GM18517 (cell line): ENCODE results near the gene SPATA2.
"Not testable (repeated sequence)": the region's sequence is repeated elsewhere in the genome, so short reads cannot be mapped to it uniquely, and the experiment has no call there.

ENCODE experiments used
- ATAC-seq: cut with Tn5 transposase; IDR thresholded peaks from one replicate; pipeline ENCODE4 v1.9.1; 2021; ENCODE audit warnings: mild to moderate bottlenecking, moderate library complexity; ENCODE audit not compliant: unreplicated experiment

Gene SPATA2

DNA sequence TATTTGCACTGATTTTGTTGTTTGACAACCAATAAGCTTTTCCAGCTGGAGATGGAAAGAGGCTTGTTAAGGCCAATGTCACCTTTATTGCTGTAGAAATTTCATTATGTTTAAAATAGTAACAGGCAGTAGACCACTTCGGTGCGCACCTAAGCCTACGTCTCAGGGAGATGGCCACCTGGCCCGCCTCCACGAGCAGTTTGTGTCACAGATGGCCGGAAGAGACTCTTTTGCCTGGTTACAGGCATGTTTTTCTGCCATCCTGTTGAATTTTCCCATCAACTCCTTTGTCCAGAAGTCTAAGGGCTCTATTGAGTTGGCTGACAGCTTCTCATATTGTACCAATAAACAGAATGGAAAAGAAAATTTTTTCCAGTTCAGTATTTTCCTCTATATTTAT, 51.7 kb downstream of the SPATA2 start:
- no peak for ATAC-seq

DNA sequence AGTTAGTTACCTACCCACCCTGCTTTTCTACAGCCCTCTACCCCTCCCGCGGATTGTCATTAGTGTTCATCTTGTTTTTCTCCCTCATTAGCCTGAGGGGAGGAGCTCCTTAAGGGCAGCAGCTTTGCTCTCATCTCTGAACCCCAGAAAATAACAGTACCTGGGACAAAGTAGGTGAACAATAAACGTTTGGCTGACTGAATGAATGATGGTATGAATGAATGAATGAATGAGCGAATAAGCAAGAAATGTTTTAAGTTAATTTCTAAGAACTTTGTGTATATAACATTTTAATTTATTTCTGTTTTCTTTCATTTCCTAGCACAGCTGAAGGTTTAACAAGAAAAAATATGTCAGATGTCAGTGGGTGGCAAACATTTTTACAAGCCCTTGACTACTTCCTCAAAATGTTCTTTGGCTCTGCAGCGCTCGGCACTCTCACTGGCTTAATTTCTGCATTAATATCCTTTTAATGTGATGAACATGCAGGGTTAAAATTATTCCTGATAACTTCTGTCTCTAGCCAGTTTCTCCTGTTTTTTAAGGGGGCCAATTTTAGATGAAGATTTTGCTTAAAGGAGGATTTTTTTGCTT, 52.6 kb downstream of the SPATA2 start:
- ATAC-seq = no peak

- not testable (repeated sequence) for ATAC-seq
These were observed 54.1 kb downstream of the SPATA2 start for GRCh38 chr20:49861232-49861631.

DNA sequence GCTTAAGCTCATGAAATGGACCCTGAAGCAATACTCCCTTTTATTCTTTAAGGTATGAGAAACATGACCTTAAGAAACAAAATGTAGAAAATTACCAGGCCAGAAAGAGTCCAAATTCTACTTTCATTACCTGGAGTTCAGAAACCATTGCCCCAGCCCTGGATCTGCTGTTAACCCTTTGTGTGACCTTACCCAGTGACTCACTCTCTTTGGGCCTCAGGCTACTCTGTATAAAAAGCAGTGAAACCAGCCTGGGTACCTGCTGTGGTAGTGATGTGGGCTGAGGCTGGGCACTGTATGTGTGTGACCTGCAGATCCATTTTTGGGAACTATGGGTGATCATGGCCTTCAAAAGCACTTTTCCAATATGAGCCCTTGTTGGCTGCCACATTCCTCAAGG, 55.5 kb downstream of the SPATA2 start:
- ATAC-seq = no peak

GRCh38 chr20:49859011-49859410, 56.3 kb downstream of the SPATA2 start:
- ATAC-seq = no peak

GRCh38 chr20:49858076-49858585, 57.2 kb downstream of the SPATA2 start:
- ATAC-seq = no peak

- no peak for ATAC-seq
These were observed 58.4 kb downstream of the SPATA2 start for GRCh38 chr20:49856904-49857303.

DNA sequence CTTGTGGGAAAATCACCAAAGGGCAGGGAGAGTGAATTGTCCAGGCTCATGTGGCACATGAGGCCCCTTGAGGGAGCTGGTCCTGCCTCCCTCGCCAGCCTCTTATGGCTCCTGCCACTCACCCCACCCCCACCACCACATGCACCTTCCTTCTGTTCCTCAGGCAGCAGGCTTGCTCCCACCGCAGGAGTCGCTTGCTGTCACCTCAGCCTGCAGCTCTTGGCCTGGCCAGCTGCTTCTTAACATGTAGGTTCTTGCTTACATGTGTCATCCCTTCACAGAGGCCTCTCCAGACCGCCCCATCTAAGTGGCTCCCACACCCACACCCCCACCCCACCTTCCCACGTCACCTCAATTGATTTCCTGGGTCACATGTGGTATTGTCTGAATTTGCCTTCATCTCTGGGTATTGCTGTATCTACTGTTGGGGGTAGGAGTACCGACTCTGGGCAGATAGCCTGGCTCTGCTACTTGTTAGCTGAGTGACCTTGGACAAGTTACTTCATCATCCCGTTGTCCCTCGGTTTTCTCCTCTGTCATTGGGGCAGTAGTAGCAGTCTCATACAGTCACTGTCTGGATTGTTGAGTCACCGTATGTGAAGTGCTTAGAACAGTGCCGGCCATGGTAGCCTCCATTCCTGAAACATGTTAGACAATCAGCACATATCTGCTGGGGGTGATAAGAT, 61.0 kb downstream of the SPATA2 start:
- no peak for ATAC-seq

GRCh38 chr20:49853640-49854039, 61.7 kb downstream of the SPATA2 start:
- ATAC-seq = no peak
